ENCODE measurements around the gene KCNMA1.
A peak's percentile ranks its signal among the peaks of the same experiment; 100 is the strongest.

The KCNMA1 gene

DNA sequence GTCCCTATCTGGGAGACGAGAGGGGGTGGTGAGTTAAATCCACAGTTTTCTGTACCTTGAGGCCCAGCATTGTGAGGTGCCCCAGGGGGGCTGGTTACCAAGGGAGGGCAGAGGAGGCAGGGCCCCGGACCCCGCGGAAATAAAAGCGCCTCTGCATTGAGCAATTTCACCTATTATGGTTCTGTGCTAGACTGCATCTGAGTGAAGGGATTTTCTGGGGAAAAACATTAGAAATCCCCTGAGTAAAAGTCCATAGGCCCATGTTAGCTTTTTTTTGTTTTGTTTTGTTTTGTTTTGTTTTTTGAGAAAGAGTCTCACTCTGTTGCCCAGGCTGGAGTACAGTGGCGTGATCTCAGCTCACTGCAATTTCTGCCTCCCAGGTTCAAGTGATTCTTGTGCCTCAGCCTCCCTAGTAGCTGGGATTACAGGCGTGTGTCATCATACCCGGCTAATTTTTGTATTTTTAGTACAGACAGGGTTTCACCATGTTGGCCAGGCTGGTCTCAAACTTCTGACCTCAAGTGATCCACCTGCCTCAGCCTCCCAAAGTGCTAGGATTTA is 225.0 kb downstream of the KCNMA1 start:
- DNase-seq, result peak; percentile 31

- no peak for DNase-seq
Measured at GRCh38 chr10:77411805-77412204, 225.8 kb downstream of the KCNMA1 start.

DNA sequence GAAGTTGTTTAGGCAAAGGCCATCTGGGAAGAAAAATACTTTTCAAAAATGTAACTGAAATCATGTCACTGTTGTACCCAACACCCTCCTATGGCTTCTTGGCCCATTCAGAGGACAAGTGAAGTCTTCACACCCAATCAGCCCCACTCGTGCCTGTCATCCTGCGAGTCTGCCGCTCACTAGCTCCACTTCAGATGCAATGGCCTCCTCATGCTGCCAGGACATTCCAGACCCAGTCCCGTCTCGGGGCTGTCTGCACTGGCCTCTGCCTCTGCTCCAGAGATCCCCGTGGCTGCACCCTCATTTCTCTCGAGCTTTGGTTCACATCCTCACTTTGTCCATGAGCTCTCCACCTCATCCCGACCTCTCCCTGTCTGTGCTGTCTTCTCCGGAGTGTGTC is 227.1 kb downstream of the KCNMA1 start:
- no peak for DNase-seq

GRCh38 chr10:77409697-77410471 is 227.7 kb downstream of the KCNMA1 start:
- DNase-seq, result peak; percentile 55

DNA sequence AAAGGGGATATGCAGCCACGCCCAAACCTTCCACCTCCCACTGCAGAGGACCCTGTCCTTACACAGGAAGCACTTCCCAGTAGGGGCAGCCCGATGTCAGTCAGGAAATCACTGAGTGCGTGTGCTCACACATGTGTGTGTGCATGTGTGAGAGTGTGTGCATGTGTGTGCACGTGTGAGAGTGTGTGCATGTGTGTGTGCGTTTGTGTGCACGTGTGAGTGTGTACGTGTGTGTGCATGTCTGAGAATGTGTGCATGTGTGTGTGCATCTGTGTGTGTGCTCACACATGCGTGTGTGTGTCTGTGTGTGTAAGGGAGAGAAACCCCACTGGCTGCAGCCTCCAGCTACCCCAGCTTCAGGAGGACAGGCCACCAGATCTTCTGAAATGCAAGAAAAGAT is 229.3 kb downstream of the KCNMA1 start:
- DNase-seq, result no peak

GRCh38 chr10:77406764-77407430 is 230.7 kb downstream of the KCNMA1 start:
- no peak for DNase-seq

DNA sequence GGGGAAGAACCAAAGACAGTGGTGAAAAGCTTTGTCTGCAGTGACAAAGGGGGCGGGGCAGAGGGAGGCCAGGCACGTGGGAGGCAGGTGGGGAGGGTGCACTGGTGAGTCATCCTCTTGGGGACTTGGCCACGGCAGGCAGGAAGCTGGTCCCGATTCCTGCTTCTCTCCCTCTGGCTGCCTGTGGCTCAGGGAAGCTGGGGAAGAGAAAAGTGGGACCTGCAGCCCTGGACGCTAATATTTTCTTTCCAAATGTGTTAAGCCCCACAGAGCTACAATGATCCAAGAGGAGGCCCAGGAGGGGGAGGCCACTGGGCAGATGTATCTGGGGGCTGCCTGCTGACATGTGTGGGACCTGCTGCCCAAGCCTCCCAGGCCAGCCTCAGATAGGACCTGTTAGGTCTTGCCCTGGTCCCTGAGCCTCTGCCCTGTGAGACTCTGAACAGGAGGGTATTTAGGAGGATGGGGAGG is 231.8 kb downstream of the KCNMA1 start:
- peak; percentile 82 for DNase-seq

- peak; percentile 64 for DNase-seq
Measured at GRCh38 chr10:77404810-77405209, 232.8 kb downstream of the KCNMA1 start.

DNA sequence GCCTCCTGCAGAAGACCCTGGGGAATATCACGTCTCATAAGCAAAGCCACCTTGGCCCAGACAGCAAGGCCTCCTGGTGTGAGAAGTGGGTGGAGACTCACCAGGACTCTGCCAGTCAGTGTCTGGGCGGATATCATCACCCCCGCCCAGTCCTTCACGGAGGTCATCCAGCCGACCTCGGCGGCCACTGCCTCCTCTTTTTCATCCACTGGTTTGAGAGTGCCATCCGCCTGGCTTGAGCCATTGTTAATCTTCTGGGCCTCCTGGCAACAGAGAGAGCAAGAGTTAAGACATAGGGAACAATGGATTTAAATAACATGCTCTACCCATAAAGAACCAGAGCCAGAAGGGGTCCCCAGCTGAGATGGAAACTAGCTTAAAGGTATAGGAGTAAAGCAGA is 233.8 kb downstream of the KCNMA1 start:
- no peak for DNase-seq

DNA sequence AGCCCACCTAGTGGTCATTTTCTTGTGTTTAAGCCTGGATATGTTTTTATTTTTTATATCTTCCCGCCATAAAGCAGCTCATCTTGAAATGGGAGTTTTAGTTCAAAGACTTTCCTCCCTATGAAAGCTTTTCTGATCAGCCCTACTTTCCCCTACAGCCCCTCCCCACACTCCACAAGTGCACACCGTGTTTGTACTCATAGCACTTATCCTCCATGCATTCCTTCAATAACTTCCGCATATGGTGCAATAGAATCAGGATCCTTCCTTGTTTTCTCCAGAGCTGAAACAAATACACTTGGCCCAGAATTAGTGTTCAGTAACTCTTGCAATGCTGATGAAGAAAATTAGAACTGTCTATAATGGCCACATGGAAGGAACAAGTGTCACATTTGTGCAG is 235.9 kb downstream of the KCNMA1 start:
- no peak for DNase-seq

DNA sequence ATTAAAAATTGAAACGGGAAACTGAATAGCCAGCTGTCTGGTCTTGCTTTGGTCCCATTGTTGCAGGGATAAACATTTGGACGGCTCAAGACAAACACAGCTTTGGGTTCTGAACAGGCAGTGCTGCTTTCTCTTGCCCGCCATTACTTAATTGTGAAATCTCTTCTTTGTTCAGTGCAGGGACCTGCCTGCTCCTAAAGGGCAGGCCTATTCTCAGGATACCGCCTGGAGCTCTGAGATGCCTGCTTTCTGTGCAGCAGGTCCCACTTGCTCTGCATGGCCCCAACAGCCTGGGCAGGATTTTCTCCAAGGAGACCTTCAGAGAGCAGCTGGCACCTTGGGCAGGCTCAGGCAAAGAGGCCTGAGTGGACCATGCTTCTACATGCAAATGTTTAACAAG is 237.6 kb downstream of the KCNMA1 start:
- DNase-seq, result no peak

DNA sequence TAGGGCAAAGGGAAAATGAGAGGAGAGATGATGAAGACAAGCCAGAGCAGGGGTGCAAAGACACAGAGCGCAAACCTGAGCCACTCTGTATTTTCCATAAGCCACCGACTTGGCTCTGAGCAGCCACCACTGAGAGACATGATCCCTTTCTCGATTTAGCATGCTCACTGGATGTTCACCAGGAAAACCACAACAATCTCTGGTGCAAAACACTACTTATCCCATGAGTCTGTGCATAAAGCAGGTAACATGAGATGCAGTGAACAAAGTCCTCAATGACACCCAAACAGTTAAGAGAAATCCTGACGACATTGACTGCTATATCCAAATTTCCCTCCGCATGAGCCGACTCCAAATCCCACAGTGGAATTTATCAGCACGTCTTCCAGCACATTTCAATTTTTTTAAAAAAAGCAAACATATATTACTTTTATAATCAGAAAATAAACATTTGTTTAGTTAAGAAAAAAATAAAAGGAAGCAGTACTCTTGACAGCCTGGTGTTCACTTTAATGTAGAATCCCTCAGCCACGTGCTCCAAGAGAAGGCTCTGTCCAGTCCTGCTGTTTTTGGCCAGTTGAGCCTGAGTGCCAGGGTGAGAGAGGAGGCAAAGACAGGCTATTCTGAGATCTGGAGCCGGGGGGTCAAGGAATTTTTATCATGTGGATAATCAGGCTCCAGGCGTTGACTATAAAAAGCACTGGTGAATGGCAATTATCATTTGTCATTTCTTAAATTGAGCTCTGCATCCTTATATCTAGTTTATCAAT is 238.4 kb downstream of the KCNMA1 start:
- DNase-seq, result no peak

GRCh38 chr10:77398558-77398957 is 239.1 kb downstream of the KCNMA1 start:
- DNase-seq, result peak; percentile 67

- no peak for DNase-seq
Measured at GRCh38 chr10:77397103-77397502, 240.5 kb downstream of the KCNMA1 start.

GRCh38 chr10:77396290-77396689 is 241.3 kb downstream of the KCNMA1 start:
- DNase-seq, result no peak

DNA sequence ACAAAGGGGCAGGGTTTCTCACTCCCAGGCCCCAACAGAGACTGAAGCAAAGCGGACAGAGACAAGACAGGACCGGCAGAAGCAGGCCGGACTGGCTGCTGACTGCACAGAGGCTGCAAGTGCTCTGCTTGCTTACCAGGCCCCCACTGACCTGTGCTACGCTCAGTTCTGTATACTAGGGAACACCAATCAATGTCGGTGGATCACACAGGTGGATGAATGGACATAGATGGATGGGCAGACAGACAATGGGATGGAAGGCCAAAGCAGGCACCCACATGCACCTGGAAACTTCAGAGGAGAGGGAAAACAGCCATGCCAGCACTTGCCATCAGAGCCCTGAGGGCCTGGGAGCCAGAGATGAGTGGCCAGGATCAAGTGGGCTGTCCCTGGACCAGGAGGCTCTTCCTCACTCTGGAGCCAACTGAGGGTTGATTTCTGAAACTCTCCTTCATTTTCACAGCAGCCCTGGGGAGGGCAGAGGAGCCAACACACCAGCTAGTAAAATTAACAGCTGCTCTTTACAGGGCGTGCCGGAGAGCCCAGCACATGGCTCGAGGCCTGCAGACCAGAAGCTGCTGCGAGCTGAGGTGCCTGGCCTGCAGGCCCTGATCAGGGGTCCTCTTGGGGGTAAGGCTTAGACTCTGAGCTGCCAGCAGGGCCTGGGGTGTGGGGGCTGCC is 243.6 kb downstream of the KCNMA1 start:
- DNase-seq, result no peak

DNA sequence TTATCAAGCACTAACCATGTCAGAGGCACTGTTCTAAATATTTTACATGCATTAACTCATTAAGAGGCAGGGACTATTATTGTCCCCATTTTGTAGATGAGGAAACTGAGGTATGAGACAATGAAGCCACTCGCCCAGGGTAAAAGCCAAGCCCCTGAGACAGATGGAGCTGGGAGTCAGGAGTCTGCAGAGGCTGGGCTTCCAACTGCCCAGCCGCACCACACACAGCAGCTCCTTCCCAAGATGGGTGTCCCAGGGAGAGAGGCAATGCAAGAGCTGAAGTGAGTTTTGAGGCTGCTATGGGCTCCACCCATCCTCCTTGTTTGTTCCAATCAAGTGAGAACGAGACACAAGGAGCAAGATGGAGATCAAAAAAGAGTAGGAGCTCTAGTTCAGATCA is 244.2 kb downstream of the KCNMA1 start:
- no peak for DNase-seq

GRCh38 chr10:77392851-77393250 is 244.8 kb downstream of the KCNMA1 start:
- peak; percentile 96 for DNase-seq

DNA sequence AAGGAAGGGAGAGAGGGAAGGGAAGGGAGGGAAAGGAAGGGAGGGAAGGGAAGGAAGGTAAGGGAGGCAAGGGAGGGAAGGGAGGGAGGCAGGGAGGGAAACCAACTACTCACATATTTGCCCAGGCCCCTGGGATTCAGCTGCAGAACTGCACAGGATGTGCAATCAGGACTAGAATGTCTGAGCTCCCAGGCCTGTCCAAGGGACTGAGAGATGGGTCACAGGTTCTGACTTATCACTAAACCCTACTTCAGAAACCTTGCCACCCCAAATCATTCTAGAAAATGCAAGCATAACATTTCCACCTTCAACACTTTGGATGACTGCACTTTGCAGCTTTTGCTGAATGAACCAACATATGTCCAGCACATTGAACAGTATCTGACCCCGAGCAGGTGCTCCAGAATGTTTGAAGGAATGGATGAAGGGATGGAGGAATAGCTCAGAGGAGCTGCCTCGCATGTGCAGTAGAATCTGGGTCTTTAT is 245.3 kb downstream of the KCNMA1 start:
- DNase-seq, result peak; percentile 81

DNA sequence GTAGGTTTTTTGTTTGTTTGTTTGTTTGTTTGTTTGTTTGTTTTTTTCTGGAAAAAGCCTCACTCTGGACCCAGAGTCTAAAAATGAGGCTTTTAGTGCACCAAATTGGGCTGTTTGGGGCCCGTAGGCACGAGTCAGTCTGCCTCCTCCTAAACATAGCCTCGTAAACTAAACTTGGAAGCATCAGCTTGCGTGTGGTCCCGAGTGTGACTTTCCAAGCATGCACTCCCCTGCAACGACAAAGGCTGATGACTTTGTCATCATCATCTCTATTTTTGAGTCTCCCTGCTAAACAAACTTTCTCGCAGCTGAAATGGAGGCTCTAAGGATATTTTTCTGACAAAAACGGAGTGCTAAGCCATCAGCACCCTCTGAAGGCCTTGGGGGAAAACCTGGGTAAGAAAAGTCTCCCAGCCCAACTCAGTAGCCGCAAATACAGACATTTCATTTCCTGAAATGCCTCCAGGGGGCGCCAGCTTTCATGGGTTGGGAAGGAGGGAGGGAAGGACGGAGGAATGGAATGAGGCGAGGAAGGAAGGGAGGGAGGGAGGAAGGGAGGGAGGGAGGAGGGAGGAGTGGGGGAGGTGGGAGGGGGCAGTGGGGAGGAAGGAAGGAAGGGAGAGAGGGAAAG is 245.9 kb downstream of the KCNMA1 start:
- peak; percentile 96 for DNase-seq

DNA sequence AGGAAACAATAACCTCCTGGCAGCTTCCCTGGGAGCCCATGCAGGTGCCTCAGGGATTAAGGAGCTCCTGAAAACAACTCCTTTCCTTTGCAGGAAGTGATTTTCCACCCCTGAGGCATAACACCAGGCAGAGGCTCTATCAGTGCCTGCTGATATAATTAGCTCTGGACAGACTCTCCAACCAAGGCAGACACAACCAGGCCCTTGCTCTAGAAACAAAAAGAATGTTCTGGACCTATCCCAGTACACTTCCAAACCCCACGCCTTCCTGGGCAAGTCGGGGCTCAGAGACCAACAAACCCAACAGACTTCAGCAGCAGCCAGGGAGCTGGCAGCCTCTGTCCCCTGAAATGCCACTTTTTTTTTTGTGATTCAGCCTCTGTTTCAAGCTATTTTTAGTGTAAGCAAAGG is 247.1 kb downstream of the KCNMA1 start:
- DNase-seq, result peak; percentile 24
